Mucosa of descending colon (tissue), 3 donors: ENCODE data around the gene CATSPERE. TPM values are rescaled to one million over a fixed set of nuclear protein-coding genes. Genes with fewer than 3 reads are reported as not detected.
"Not testable (repeated sequence)": the region's sequence is repeated elsewhere in the genome, so short reads cannot be mapped to it uniquely, and the experiment has no call there.

ENCODE experiments used
- ATAC-seq: fragments of 200-7000 bp; cut with Tn5 transposase; one replicate; pipeline ENCODE4 v1.9.1; 2020; ENCODE audit warnings: mild to moderate bottlenecking, moderate library complexity
- DNase-seq, 3 donors: peaks; one replicate each; pipeline ENCODE4 v3.0.0-alpha.2; 2020
- H3K36me3 ChIP-seq: fragments of 200-600 bp; one replicate; pipeline ENCODE4 v1.8.0; 2021; ENCODE audit warnings: low read depth, mild to moderate bottlenecking
- H3K4me1 ChIP-seq: fragments of 200-600 bp; one replicate; pipeline ENCODE4 v1.8.0; 2021; ENCODE audit warnings: low read depth, mild to moderate bottlenecking
- H3K4me3 ChIP-seq: fragments of 200-600 bp; one replicate; pipeline ENCODE4 v1.8.0; 2021; ENCODE audit warnings: mild to moderate bottlenecking
- H3K9me3 ChIP-seq: fragments of 200-600 bp; one replicate; pipeline ENCODE4 v1.8.0; 2021; ENCODE audit warnings: mild to moderate bottlenecking
- intact Hi-C, 2 donors: fragments of 100-400 bp; cut with DNase I in 1 of 2; cut with micrococcal nuclease in 1 of 2; formaldehyde crosslinking; loops; one replicate each; pipeline versions ENCODE4 v1.11.0 to v1.11.1; 2022; cut with DNase I, micrococcal nuclease
- total RNA-seq, 3 donors: library from RNA; stranded (reverse); fragmentation: NEBNext Ultra II Directional in 2 of 3; extraction: Animal tissue kit (Norgen Biotek cat#: 25700) in 2 of 3; gene quantifications; one replicate each; pipeline versions ENCODE4 v1.2.1 to v1.2.4, GENCODE V29; 2021 to 2023
- TF ChIP-seq, protein P1 (sequence below): fragments of 200-600 bp; IDR thresholded peaks from one replicate; pipeline ENCODE4 v1.8.0; 2022; ENCODE audit warnings: antibody characterized with exemption, mild to moderate bottlenecking
- donor health status: DM: no; HTN: no; CAD: no; lungs with moderate emphysema.
- donor health status: DM: no; HTN: no; CAD: no.
- donor health status: DM: no; HTN: yes; CAD: no.

CATSPERE gene
- total RNA-seq, 3 donors from 2014 or later, result 0.73 to 1.3 (median 0.93) TPM

DNA sequence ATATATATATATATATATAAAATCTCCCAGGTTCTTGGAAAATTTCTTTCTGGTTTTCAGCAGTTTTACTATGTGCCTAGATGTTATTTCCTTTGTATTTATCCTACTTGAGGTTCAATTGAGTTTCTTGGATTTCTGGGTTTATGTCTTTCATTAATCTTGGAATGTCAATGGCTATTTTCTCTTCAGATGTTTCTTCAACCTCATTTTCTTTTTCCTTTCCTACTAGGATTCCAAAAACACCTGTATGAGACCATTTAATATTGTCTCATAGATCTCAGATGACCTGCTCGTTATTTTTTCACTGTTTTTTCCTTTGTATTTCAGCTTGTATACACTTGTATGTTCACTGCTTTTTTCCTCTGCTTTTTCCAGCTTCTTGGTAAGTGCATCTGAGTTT is 96.5 kb downstream of the CATSPERE start:
- Histone ChIP-seq H3K4me3 (no peak overlapping the region), H3K36me3 (no peaks in the 10 kb centered on the region), H3K9me3 (peaks cover 9% of the 10 kb centered on the region), H3K4me1 (no peaks in the 10 kb centered on the region)
- no peak for DNase-seq
- ATAC-seq, result no peak
- TF ChIP-seq, protein P1, sequence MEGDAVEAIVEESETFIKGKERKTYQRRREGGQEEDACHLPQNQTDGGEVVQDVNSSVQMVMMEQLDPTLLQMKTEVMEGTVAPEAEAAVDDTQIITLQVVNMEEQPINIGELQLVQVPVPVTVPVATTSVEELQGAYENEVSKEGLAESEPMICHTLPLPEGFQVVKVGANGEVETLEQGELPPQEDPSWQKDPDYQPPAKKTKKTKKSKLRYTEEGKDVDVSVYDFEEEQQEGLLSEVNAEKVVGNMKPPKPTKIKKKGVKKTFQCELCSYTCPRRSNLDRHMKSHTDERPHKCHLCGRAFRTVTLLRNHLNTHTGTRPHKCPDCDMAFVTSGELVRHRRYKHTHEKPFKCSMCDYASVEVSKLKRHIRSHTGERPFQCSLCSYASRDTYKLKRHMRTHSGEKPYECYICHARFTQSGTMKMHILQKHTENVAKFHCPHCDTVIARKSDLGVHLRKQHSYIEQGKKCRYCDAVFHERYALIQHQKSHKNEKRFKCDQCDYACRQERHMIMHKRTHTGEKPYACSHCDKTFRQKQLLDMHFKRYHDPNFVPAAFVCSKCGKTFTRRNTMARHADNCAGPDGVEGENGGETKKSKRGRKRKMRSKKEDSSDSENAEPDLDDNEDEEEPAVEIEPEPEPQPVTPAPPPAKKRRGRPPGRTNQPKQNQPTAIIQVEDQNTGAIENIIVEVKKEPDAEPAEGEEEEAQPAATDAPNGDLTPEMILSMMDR, result no peak
- intact Hi-C loops, result no loop called here

DNA sequence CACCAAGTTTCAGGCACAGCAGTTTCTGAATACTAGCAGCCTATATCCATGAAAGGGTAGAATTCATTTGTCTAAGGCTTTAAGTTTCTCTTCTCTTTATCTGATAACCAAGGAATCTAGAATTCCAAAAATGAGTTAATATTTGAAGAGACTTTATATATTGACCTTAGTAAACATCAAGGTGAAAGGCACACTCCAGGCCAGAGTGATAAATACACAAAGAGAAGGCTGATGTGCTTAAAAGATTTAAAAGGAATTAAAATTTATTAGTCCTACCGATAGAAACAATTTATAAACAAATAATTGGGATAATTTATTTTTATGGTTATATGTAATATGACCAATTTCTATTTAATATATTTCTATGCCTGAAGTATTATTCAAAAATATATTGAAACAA is 98.5 kb downstream of the CATSPERE start:
- no peak for ATAC-seq
- Histone ChIP-seq H3K4me3 (no peak overlapping the region), H3K4me1 (no peaks in the 10 kb centered on the region), H3K36me3 (no peaks in the 10 kb centered on the region), H3K9me3 (peaks cover 11% of the 10 kb centered on the region)
- TF ChIP-seq, protein P1, result no peak
- intact Hi-C loops, result no loop called here
- no peak for DNase-seq

DNA sequence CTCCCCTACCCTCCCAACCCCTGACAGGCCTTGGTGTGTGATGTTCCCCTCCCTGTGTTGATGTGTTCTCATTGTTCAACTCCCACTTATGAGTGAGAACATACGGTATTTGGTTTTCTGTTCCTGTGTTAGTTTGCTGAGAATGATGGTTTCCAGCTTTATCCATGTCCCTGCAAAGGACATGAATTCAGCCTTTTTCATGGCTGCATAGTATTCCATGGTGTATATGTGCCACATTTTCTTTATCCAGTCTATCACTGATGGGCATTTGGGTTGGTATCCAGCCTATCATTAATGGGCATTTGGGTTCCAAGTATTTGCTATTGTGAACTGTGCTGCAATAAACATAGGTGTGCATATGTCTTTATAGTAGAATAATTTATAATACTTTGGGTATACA is 101.8 kb downstream of the CATSPERE start:
- intact Hi-C loops, result not testable (repeated sequence)

DNA sequence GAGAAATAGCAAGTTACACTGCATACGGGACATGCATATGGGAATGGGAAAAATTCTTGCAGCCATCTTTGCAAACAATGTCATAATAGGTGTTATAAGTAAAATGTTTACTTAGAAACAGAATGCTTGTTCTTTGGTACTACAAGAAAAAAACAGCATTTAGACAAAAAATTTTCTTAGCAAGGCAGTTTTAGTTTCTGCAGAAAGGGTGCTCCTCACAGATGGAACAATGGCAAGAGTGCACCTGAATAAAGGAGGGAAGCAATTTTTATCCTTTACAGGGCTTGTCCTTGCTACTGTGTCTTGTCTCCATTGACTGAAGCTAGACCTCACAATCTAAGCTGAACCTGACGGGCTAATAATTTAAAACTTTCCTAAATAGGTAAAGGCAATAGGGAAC is 112.7 kb downstream of the CATSPERE start:
- Histone ChIP-seq H3K36me3 (no peaks in the 10 kb centered on the region), H3K4me1 (no peaks in the 10 kb centered on the region), H3K9me3 (peaks cover 59% of the 10 kb centered on the region), H3K4me3 (no peak overlapping the region)
- intact Hi-C loops, result no loop called here
- ATAC-seq (no peak), DNase-seq (no peak)
- TF ChIP-seq, protein P1, result no peak

More for the DNA sequence above, 101.8 kb downstream of the CATSPERE start:
- H3K4me1 ChIP-seq, H3K9me3 ChIP-seq, DNase-seq, ATAC-seq, H3K36me3 ChIP-seq, H3K4me3 ChIP-seq: not testable (repeated sequence)

DNA sequence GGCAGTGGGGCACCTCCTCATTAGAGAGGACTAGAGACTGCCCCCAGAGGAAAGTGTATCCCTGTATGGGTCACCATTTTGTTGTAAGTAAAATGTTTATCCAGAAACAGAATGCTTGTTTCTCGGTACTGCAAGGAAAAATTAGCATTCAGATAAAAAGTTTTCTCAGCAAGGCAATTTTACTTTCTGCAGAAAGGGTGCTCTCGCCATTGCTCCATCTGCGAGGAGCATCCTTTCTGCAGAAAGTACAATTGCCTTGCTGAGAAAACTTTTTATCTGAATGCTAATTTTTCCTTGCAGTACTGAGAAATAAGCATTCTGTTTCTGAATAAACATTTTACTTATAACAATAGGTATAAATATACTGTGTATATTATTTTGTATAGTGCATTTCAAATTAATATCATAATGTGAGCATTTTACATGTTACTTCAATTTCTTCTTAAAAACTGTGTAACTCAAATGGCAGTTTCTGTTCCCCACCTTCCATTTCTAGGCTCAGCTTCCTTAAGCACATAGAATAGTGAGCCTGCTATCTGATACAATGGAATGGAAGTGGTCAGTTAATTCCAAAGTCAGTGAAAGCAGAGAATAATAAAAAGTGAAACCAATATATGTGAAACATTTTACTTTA is 115.3 kb downstream of the CATSPERE start:
- TF ChIP-seq, protein P1, result no peak
- ATAC-seq, result no peak
- intact Hi-C loops, result no loop called here
- H3K4me1 ChIP-seq, result no peaks in the 10 kb centered on the region
- H3K4me3 ChIP-seq, result no peak overlapping the region
- H3K36me3 ChIP-seq, result no peaks in the 10 kb centered on the region
- DNase-seq, result no peak
- peaks cover 59% of the 10 kb centered on the region for H3K9me3 ChIP-seq

DNA sequence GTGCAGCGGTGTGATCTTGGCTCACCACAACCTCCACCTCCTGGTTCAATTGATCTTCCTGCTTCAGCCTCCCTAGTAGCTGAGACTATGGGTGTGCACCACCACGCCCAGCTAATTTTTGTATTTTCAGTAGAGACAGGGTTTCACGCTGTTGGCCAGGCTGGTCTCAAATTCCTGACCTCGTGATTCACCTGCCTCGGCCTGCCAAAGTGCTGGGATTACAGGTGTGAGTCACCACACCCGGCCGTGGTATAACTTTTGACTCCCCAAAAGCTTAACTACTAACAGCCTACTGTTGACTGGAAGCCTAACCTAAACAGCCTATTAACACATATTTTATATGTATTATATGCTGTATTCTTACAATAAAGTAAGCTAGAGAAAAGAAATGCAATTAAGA is 117.1 kb downstream of the CATSPERE start:
- not testable (repeated sequence) for DNase-seq
- peaks cover 49% of the 10 kb centered on the region for H3K9me3 ChIP-seq

More for the DNA sequence above, 117.1 kb downstream of the CATSPERE start:
- ATAC-seq, H3K36me3 ChIP-seq, H3K4me1 ChIP-seq, H3K4me3 ChIP-seq, intact Hi-C loops: not testable (repeated sequence)
